ENCODE data around the gene CES3. TPM values are rescaled to one million over a fixed set of nuclear protein-coding genes. Genes with fewer than 3 reads are reported as not detected.

Gene CES3
- total and polyA plus RNA-seq, 9 of the 15 experiments (the other 6 are each of a cell fraction or from before 2014, with no cell fraction given): 0.06 to 2.2 (median 0.68) TPM

DNA sequence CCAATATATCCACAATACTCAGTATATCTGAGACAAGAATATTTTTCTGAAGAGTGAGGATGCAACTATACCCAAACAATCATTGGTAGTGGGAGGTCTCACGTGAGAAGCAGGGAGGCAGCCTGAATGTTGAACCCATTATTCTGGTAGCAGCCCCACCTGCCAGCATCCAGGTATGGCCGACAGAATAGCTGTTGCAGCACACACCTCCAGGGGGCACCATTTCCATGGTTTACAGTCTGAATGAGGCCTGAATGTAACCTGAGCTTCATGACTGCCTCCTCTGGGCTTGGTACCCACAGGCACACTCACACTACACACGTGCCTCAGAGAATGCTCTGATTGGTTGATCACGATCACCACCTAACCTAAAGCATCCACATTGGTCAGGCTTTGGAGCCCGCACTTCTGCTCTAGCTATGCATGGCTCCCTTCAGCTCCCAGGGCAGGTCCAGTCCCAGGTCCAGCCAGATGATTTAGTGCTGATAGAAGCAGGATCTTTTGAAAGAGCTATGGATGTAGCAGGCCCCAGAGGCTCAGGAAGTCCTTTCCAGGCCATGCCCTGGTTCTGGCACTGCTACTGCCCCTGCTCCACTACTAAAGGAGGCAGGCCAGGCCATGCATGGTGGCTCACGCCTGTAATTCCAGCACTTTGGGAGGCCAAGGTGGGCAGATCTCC lies 56.9 kb downstream of the CES3 start (continued):
- TF ChIP-seq E2F8 (IDR thresholded peaks at IDR 0.05; ENCODE audit: low read depth, partially characterized antibody): no peak
- no peak for TF ChIP-seq TSC22D4 (tag; IDR thresholded peaks at IDR 0.05)
- no peak for TF ChIP-seq SUPT5H (IDR thresholded peaks at IDR 0.05)
- no peak for TF ChIP-seq THAP12 (CRISPR knock-in tag; IDR thresholded peaks at IDR 0.05)
- peak; percentile 86 for TF ChIP-seq XRCC5 (IDR thresholded peaks at IDR 0.05; ENCODE audit: low read depth, low read length)
- TF ChIP-seq STAT5A (IDR thresholded peaks at IDR 0.05; ENCODE audit: borderline replicate concordance, low read length): no peak
- TF ChIP-seq ZNF445 (CRISPR knock-in tag; IDR thresholded peaks at IDR 0.05; ENCODE audit: low read depth): no peak
- TF ChIP-seq E2F6 (IDR thresholded peaks at IDR 0.05; ENCODE audit: borderline replicate concordance in 1 of 2, extremely low read depth in 1 of 2, insufficient read depth in 1 of 2, insufficient read length in 1 of 2, low read depth in 1 of 2, low read length in 1 of 2, poor library complexity in 1 of 2, severe bottlenecking in 1 of 2): peak; percentile 40 to 56
- no peak for TF ChIP-seq ADNP (tag; IDR thresholded peaks at IDR 0.05)
- no peak for TF ChIP-seq ZNF551 (CRISPR knock-in tag; IDR thresholded peaks at IDR 0.05)
- TF ChIP-seq RB1 (IDR thresholded peaks at IDR 0.05; ENCODE audit: low read depth): peak; percentile 88; the same call in 1 of the 2 replicates
- TF ChIP-seq HNRNPH1 (optimal IDR thresholded peaks at IDR 0.05; ENCODE audit: low read depth, low read length): no peak
- TF ChIP-seq CC2D1A (IDR thresholded peaks at IDR 0.05): peak; percentile 81
- TF ChIP-seq FOXM1 (IDR thresholded peaks at IDR 0.05; ENCODE audit: low read depth): no peak
- no peak for TF ChIP-seq FOXM1 (CRISPR knock-in tag; IDR thresholded peaks at IDR 0.05; ENCODE audit: low read depth)
- TF ChIP-seq NEUROD1 (IDR thresholded peaks at IDR 0.05; ENCODE audit: borderline replicate concordance, low read depth, low read length, partially characterized antibody): peak; percentile 30
- TF ChIP-seq GATAD2A (IDR thresholded peaks at IDR 0.05): no peak
- TF ChIP-seq RCOR1 (IDR thresholded peaks at IDR 0.05; ENCODE audit: borderline replicate concordance in 1 of 2, low read depth in 2 of 2, low read length in 2 of 2): peak in 1 of 2 experiments; percentile 84; a peak in 2 of 4 replicates

Measured in K562 (cell line).